Mesothelial cell of epicardium (in vitro differentiated cells): ENCODE measurements around the gene VPS33A. TPM values are rescaled to one million over a fixed set of nuclear protein-coding genes. Genes with fewer than 3 reads are reported as not detected.

Source experiments
- DNase-seq, 2 experiments: peaks; one replicate each; pipeline ENCODE4 v3.0.0; 2021; ENCODE audit warnings: low spot score in 2 of 2; ENCODE audit not compliant: unreplicated experiment in 2 of 2
- H3K27ac Mint-ChIP-seq: 2 replicates; pipeline ENCODE4 v1.8.0; 2021; ENCODE audit warnings: mixed read lengths
- H3K27me3 Mint-ChIP-seq: 2 replicates; pipeline ENCODE4 v1.8.0; 2021; ENCODE audit warnings: low read depth, mixed read lengths
- H3K36me3 Mint-ChIP-seq: 2 replicates; pipeline ENCODE4 v1.8.0; 2021; ENCODE audit warnings: mixed read lengths
- H3K4me1 Mint-ChIP-seq: 2 replicates; pipeline ENCODE4 v1.8.0; 2021; ENCODE audit warnings: mixed read lengths
- H3K4me3 Mint-ChIP-seq: 2 replicates; pipeline ENCODE4 v1.8.0; 2021; ENCODE audit warnings: mild to moderate bottlenecking, moderate library complexity, mixed read lengths
- H3K9me3 Mint-ChIP-seq: 2 replicates; pipeline ENCODE4 v1.8.0; 2021; ENCODE audit warnings: mixed read lengths
- CTCF ChIP-seq: fragments of 200-600 bp; sonication (generic); IDR thresholded peaks from one replicate; pipeline ENCODE4 v1.5.0; 2021; ENCODE audit warnings: antibody characterized with exemption; ENCODE audit not compliant: unreplicated experiment
- total RNA-seq: library from RNA; stranded (reverse); gene quantifications from 3 replicates; pipeline ENCODE4 v1.2.1, GENCODE V29; 2021

The VPS33A gene
- total RNA-seq, 1 donor from 2014 or later, result 28.4 TPM

- peaks cover 40% of the 10 kb centered on the region for H3K27me3 Mint-ChIP-seq
- H3K36me3 Mint-ChIP-seq, result peaks cover 5% of the 10 kb centered on the region
- no peak overlapping the region for H3K4me3 Mint-ChIP-seq
- no peak for TF ChIP-seq CTCF
- H3K4me1 Mint-ChIP-seq, result peaks cover 3% of the 10 kb centered on the region
- no peak for DNase-seq
- no peak overlapping the region for H3K27ac Mint-ChIP-seq
- peaks cover 13% of the 10 kb centered on the region for H3K9me3 Mint-ChIP-seq
Measured at GRCh38 chr12:122199484-122200355, 66.6 kb downstream of the VPS33A start.

- Mint-ChIP-seq H3K9me3 (peaks cover 14% of the 10 kb centered on the region), H3K27me3 (peaks cover 32% of the 10 kb centered on the region), H3K27ac (no peak overlapping the region), H3K4me1 (no peaks in the 10 kb centered on the region), H3K4me3 (no peak overlapping the region), H3K36me3 (peaks cover 5% of the 10 kb centered on the region)
- no peak for DNase-seq
- no peak for TF ChIP-seq CTCF
Measured at GRCh38 chr12:122197612-122197966, 68.7 kb downstream of the VPS33A start.

GRCh38 chr12:122195405-122195804 lies 70.9 kb downstream of the VPS33A start:
- Mint-ChIP-seq H3K4me1 (no peaks in the 10 kb centered on the region), H3K36me3 (peaks cover 5% of the 10 kb centered on the region), H3K4me3 (no peak overlapping the region), H3K27ac (no peak overlapping the region), H3K27me3 (peaks cover 20% of the 10 kb centered on the region), H3K9me3 (peaks cover 14% of the 10 kb centered on the region)
- no peak for DNase-seq
- TF ChIP-seq CTCF, result no peak

- Mint-ChIP-seq H3K27me3 (peaks cover 14% of the 10 kb centered on the region), H3K9me3 (peaks cover 14% of the 10 kb centered on the region)
Measured at GRCh38 chr12:122194804-122195203, 71.5 kb downstream of the VPS33A start.

GRCh38 chr12:122192441-122192840 lies 73.9 kb downstream of the VPS33A start:
- H3K9me3 Mint-ChIP-seq, result peaks cover 14% of the 10 kb centered on the region
- TF ChIP-seq CTCF, result no peak
- H3K27ac Mint-ChIP-seq, result no peak overlapping the region
- peaks cover 5% of the 10 kb centered on the region for H3K36me3 Mint-ChIP-seq
- no peaks in the 10 kb centered on the region for H3K4me1 Mint-ChIP-seq
- no peak overlapping the region for H3K4me3 Mint-ChIP-seq
- H3K27me3 Mint-ChIP-seq, result peaks cover 10% of the 10 kb centered on the region
- no peak for DNase-seq

More at GRCh38 chr12:122194804-122195203, 71.5 kb downstream of the VPS33A start:
- Mint-ChIP-seq H3K27ac (no peak overlapping the region), H3K36me3 (peaks cover 5% of the 10 kb centered on the region), H3K4me1 (no peaks in the 10 kb centered on the region), H3K4me3 (no peak overlapping the region)
- DNase-seq, result no peak
- no peak for TF ChIP-seq CTCF
